Upper lobe of right lung (tissue), 1 donor: ENCODE data around the gene ZNF33B. TPM values are rescaled to one million over a fixed set of nuclear protein-coding genes. Genes with fewer than 3 reads are reported as not detected.

Experiments used
- ATAC-seq: fragments of 200-7000 bp; cut with Tn5 transposase; one replicate; pipeline ENCODE4 v1.9.1; 2020; ENCODE audit warnings: mild to moderate bottlenecking, moderate library complexity
- DNase-seq: peaks from one replicate; pipeline ENCODE4 v3.0.0-alpha.2; 2020
- H3K27ac ChIP-seq: fragments of 200-600 bp; one replicate; pipeline ENCODE4 v1.8.0; 2022
- H3K27me3 ChIP-seq: fragments of 200-600 bp; one replicate; pipeline ENCODE4 v1.8.0; 2022; ENCODE audit warnings: mild to moderate bottlenecking
- H3K36me3 ChIP-seq: fragments of 200-600 bp; one replicate; pipeline ENCODE4 v1.8.0; 2022
- H3K4me1 ChIP-seq: fragments of 200-600 bp; one replicate; pipeline ENCODE4 v1.8.0; 2022
- H3K4me3 ChIP-seq: fragments of 200-600 bp; one replicate; pipeline ENCODE4 v1.8.0; 2022; ENCODE audit warnings: mild to moderate bottlenecking
- H3K9me3 ChIP-seq: fragments of 200-600 bp; one replicate; pipeline ENCODE4 v1.8.0; 2022
- intact Hi-C: fragments of 100-400 bp; cut with DNase I; formaldehyde crosslinking; loops from one replicate; pipeline ENCODE4 v1.11.0; 2022
- total RNA-seq: library from RNA; stranded (reverse); fragmentation: NEBNext Ultra II Directional; extraction: Animal tissue kit (Norgen Biotek cat#: 25700); gene quantifications from one replicate; pipeline ENCODE4 v1.2.1, GENCODE V29; 2021
- TF ChIP-seq, protein P1 (sequence below): fragments of 200-600 bp; IDR thresholded peaks from one replicate; pipeline ENCODE4 v1.8.0; 2022; ENCODE audit warnings: antibody characterized with exemption
- donor health status: DM: no; HTN: yes; CAD: no; lungs with severe emphysema.

Gene ZNF33B
- total RNA-seq, 1 donor from 2014 or later = 31.5 TPM

DNA sequence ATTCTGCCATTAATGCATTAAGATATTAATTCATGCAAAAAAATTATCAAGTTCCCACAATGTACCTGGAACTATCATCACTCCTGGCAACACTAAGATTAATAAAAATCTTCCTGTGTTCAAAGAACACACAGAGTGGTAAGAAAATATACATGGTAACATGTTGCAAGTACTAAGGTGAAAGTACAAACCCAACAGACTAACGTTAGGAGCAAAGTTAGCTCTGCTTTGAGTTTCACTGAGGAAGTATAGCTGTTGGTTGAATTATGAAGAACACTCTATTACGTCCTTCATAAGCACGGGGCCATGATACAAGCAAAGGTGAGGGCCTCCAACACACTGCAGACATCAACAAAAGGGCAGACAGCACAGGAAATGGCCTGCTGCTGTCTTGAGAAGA, 5.8 kb downstream of the ZNF33B start:
- no peak overlapping the region for H3K4me3 ChIP-seq
- H3K9me3 ChIP-seq = no peaks in the 10 kb centered on the region
- ATAC-seq (no peak), DNase-seq (no peak)
- peaks cover under 1% of the 10 kb centered on the region for H3K4me1 ChIP-seq
- intact Hi-C loops = no loop called here
- TF ChIP-seq, protein P1, sequence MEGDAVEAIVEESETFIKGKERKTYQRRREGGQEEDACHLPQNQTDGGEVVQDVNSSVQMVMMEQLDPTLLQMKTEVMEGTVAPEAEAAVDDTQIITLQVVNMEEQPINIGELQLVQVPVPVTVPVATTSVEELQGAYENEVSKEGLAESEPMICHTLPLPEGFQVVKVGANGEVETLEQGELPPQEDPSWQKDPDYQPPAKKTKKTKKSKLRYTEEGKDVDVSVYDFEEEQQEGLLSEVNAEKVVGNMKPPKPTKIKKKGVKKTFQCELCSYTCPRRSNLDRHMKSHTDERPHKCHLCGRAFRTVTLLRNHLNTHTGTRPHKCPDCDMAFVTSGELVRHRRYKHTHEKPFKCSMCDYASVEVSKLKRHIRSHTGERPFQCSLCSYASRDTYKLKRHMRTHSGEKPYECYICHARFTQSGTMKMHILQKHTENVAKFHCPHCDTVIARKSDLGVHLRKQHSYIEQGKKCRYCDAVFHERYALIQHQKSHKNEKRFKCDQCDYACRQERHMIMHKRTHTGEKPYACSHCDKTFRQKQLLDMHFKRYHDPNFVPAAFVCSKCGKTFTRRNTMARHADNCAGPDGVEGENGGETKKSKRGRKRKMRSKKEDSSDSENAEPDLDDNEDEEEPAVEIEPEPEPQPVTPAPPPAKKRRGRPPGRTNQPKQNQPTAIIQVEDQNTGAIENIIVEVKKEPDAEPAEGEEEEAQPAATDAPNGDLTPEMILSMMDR = no peak
- H3K27ac ChIP-seq = no peak overlapping the region
- no peaks in the 10 kb centered on the region for H3K27me3 ChIP-seq
- H3K36me3 ChIP-seq = peaks cover 46% of the 10 kb centered on the region

- peaks cover 59% of the 10 kb centered on the region for H3K36me3 ChIP-seq
- DNase-seq (no peak), ATAC-seq (no peak)
- no peak overlapping the region for H3K27ac ChIP-seq
- no peaks in the 10 kb centered on the region for H3K4me1 ChIP-seq
- TF ChIP-seq, protein P1 = no peak
- no peaks in the 10 kb centered on the region for H3K9me3 ChIP-seq
- no peak overlapping the region for H3K4me3 ChIP-seq
- intact Hi-C loops = no loop called here
- H3K27me3 ChIP-seq = no peaks in the 10 kb centered on the region
These were observed 7.7 kb downstream of the ZNF33B start for GRCh38 chr10:42630537-42631134.

DNA sequence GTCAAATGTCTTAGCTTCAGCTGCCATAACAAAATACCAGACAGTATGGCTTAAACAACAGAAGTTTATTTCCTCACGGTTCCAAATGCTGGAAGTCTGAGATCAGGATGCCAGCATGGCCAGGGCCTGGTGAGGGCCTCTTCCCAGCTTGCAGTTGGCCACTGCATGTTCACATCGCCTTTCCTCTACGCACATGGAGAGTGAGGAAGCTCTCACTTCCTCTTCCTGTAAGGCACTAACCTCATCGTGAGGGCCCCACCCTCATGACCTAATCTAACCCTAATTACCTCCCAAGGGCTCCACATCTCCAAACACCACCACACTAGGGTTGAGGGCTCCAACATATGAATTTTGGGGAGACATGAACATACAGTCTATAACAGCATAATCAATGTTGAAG, 14.4 kb downstream of the ZNF33B start:
- no peaks in the 10 kb centered on the region for H3K4me1 ChIP-seq
- H3K9me3 ChIP-seq = no peaks in the 10 kb centered on the region
- H3K36me3 ChIP-seq = peaks cover 47% of the 10 kb centered on the region
- ATAC-seq = peak; percentile 29
- no peak overlapping the region for H3K4me3 ChIP-seq
- intact Hi-C loops = no loop called here
- no peak overlapping the region for H3K27ac ChIP-seq
- H3K27me3 ChIP-seq = no peaks in the 10 kb centered on the region
- TF ChIP-seq, protein P1 = no peak
- DNase-seq = no peak

DNA sequence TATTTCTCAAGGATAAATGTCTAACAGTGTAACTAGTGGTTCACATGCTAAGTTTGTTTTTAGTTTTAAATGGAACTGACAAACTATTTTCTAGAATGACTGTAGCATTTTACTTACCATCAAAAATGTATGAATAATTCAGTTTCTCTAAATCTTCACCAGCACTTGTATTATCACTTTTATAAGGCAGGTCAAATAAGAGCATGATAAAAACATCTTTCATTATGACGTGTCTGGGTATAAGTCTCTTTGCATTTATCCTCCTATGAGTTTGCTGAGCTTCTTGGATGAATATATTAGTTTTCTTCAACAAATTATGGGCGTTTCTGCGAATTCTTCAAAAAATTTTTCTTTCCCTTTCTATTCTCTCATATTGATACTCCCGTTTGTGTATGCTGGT, 19.9 kb downstream of the ZNF33B start:
- no peaks in the 10 kb centered on the region for H3K27me3 ChIP-seq
- ATAC-seq = no peak
- DNase-seq = no peak
- no peaks in the 10 kb centered on the region for H3K9me3 ChIP-seq
- H3K4me1 ChIP-seq = no peaks in the 10 kb centered on the region
- TF ChIP-seq, protein P1 = no peak
- H3K27ac ChIP-seq = no peak overlapping the region
- intact Hi-C loops = no loop called here
- H3K4me3 ChIP-seq = no peak overlapping the region
- peaks cover 32% of the 10 kb centered on the region for H3K36me3 ChIP-seq

DNA sequence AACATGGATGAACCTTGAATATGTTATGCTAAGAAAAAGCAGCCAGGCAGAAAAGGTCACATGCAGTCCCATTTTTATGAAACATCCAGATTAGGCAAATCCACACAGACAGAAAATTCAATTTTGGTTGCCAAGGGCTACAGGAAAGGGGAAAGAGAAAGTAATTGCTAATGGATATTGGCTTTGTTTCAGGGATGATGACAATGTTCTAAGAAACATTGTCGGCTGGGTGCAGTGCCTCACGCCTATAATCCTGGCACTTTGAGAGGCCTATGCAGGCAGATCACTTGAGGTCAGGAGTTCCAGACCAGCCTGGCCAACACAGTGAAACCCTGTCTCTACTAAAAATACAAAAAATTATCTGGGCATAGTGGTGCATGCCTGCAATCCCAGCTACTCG, 23.0 kb downstream of the ZNF33B start:
- intact Hi-C loops = no loop called here
- Histone ChIP-seq H3K4me1 (no peaks in the 10 kb centered on the region), H3K36me3 (peaks cover 39% of the 10 kb centered on the region), H3K9me3 (no peaks in the 10 kb centered on the region), H3K27ac (no peak overlapping the region), H3K4me3 (no peak overlapping the region), H3K27me3 (no peaks in the 10 kb centered on the region)
- DNase-seq (no peak), ATAC-seq (no peak)
- TF ChIP-seq, protein P1 = no peak

- no peak overlapping the region for H3K27ac ChIP-seq
- H3K4me1 ChIP-seq = no peaks in the 10 kb centered on the region
- ATAC-seq (no peak), DNase-seq (no peak)
- H3K4me3 ChIP-seq = no peak overlapping the region
- TF ChIP-seq, protein P1 = no peak
- H3K27me3 ChIP-seq = no peaks in the 10 kb centered on the region
- no peaks in the 10 kb centered on the region for H3K9me3 ChIP-seq
- intact Hi-C loops = no loop called here
- peaks cover 39% of the 10 kb centered on the region for H3K36me3 ChIP-seq
These were observed 28.5 kb downstream of the ZNF33B start for GRCh38 chr10:42609872-42610271.
